ENCODE measurements around the gene GRIK4.

DNA sequence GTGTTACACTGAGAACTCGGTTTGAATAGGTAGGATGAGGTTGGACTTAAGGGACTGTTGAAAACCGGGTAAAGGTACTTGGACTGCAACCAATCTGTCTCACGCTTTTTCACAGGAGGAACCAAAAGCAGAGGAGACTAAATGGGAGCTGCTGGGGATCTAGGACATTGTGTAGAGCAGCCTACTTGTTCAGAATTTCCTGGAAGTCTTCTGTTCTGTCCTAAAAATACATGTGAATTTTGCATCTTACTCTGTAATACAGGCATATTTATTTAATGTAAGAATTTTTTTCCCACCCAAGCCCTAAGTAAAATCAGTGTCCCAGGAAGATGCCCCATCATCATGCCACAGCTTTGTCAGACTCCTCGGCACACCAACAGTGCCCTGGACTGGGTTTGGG lies 460.3 kb downstream of the GRIK4 start:
- TF ChIP-seq POLR2AphosphoS5 (IDR thresholded peaks at IDR 0.05; ENCODE audit: low read depth, low read length), result no peak
- no peak for TF ChIP-seq POLR2A (IDR thresholded peaks at IDR 0.05; ENCODE audit: low read depth, low read length)
- TF ChIP-seq TAF1 (IDR thresholded peaks at IDR 0.05; ENCODE audit: borderline replicate concordance, low read depth, low read length), result no peak

Data from GM12892 (cell line).